Measurements from ENCODE around the gene CD44.

- TF ChIP-seq CTCF (IDR thresholded peaks at IDR 0.05; ENCODE audit: low read length) (no peak), EZH2 (IDR thresholded peaks at IDR 0.05; ENCODE audit: borderline replicate concordance, low read length) (no peak)
Observed at GRCh38 chr11:35114906-35115687, 23.9 kb upstream of the CD44 start.
